H1 (cell line): Measurements from ENCODE around the gene JAG1. TPM values are rescaled to one million over a fixed set of nuclear protein-coding genes. Genes with fewer than 3 reads are reported as not detected.

ENCODE experiments used
- ASH2L ChIP-seq: fragments of 200-600, 300-600 bp; sonication (generic); IDR thresholded peaks from one replicate; pipeline ENCODE4 v1.7.1; 2017; ENCODE audit warnings: low read length
- CHD1 ChIP-seq: IDR thresholded peaks from 2 replicates; pipeline ENCODE4 v1.6.1; 2012; ENCODE audit warnings: low read depth, low read length, improper control_type of control experiment
- GABPA ChIP-seq: IDR thresholded peaks from 2 replicates; pipeline ENCODE4 v1.6.1; 2011; ENCODE audit warnings: mild to moderate bottlenecking, low read length, moderate library complexity, borderline replicate concordance; ENCODE audit not compliant: insufficient read depth
- POLR2AphosphoS5 ChIP-seq: IDR thresholded peaks from 2 replicates; pipeline ENCODE4 v1.6.1; 2011; ENCODE audit warnings: low read depth, low read length
- RAD21 ChIP-seq, 2 experiments: IDR thresholded peaks in 1 of 2; conservative IDR thresholded peaks in 1 of 2; 2 replicates each; pipeline ENCODE4 v1.6.1; 2011; ENCODE audit warnings: low read depth in 2 of 2, low read length in 2 of 2, improper control_type of control experiment in 1 of 2, inconsistent platforms in 1 of 2, mild to moderate bottlenecking in 1 of 2, moderate library complexity in 1 of 2
- SAP30 ChIP-seq: fragments of 300-600 bp; sonication (generic); IDR thresholded peaks from 2 replicates; pipeline ENCODE4 v1.7.1; 2012; ENCODE audit warnings: low read length, moderate library complexity, mild to moderate bottlenecking, inconsistent platforms; ENCODE audit not compliant: insufficient read depth, insufficient replicate concordance
- TBP ChIP-seq: IDR thresholded peaks from 2 replicates; pipeline ENCODE4 v1.6.1; 2011; ENCODE audit warnings: low read depth, low read length, improper control_type of control experiment
- TCF12 ChIP-seq: IDR thresholded peaks from 2 replicates; pipeline ENCODE4 v1.6.1; 2011; ENCODE audit warnings: low read depth, mild to moderate bottlenecking, low read length
- TEAD4 ChIP-seq: IDR thresholded peaks from 2 replicates; pipeline ENCODE4 v1.6.1; 2012; ENCODE audit warnings: low read depth, low read length, inconsistent platforms, mixed read lengths
- polyA plus RNA-seq, 7 experiments: library from polyadenylated mRNA; depleted of rRNA in 3 of 7; stranded (reverse) in 5 of 7; unstranded in 2 of 7; fragments of >200 nt in 5 of 7; fragments of 200-250 nt in 2 of 7; gene quantifications; 1 replicate in 5 of 7; 2 replicates in 1 of 7; 4 replicates in 1 of 7; pipeline versions ENCODE4 v1.2.1 to v1.2.3, GENCODE V29; 2011 to 2013; ENCODE audit warnings: missing spikeins in 2 of 7, mixed read lengths in 2 of 7
- total RNA-seq: library from RNA; stranded (reverse); fragmentation: NEBNext Ultra II Directional; extraction: Animal tissue kit (Norgen Biotek cat#: 25700); gene quantifications from 2 replicates; pipeline ENCODE4 v1.2.1, GENCODE V29; 2021

Gene JAG1
- total and polyA plus RNA-seq, 2 of the 8 experiments (the other 6 are each of a cell fraction or from before 2014, with no cell fraction given) = 13.5 to 27.3 TPM

GRCh38 chr20:10657453-10657852 is 16.3 kb downstream of the JAG1 start (continued):
- TF ChIP-seq SAP30 = no peak
- TF ChIP-seq POLR2AphosphoS5 = no peak
- TF ChIP-seq ASH2L = no peak
- TF ChIP-seq GABPA = no peak
- no peak for TF ChIP-seq TCF12
- no peak for TF ChIP-seq TBP
- TF ChIP-seq RAD21 (IDR thresholded peaks at IDR 0.05 in 1 of 2, conservative IDR thresholded peaks at IDR 0.05 in 1 of 2; ENCODE audit: low read depth in 2 of 2, low read length in 2 of 2) = no peak
- no peak for TF ChIP-seq CHD1
- TF ChIP-seq TEAD4 = no peak
